ENCODE results near the gene INPP5A. TPM values are rescaled to one million over a fixed set of nuclear protein-coding genes. Genes with fewer than 3 reads are reported as not detected.

Gene INPP5A
- total and polyA plus RNA-seq, 10 of the 15 experiments (the other 5 are each of a cell fraction or from before 2014, with no cell fraction given), result 0.52 to 15.0 (median 6.3) TPM

GRCh38 chr10:132571650-132572544 is 34.3 kb downstream of the INPP5A start (continued):
- TF ChIP-seq NFXL1 (IDR thresholded peaks at IDR 0.05; ENCODE audit: borderline replicate concordance) (no peak), IKZF1 (conservative IDR thresholded peaks at IDR 0.05) (peak; percentile 94), GABPA (IDR thresholded peaks at IDR 0.05; ENCODE audit: low read depth) (0 out of 2 replicates have a peak, but pooled peaks have one; percentile 47), STAT3 (IDR thresholded peaks at IDR 0.05; ENCODE audit: low read depth, low read length) (0 out of 2 replicates have a peak, but pooled peaks have one; percentile 40), PAX5 (IDR thresholded peaks at IDR 0.05; ENCODE audit: borderline replicate concordance, low read depth, low read length) (peak; percentile 78), ZNF384 (IDR thresholded peaks at IDR 0.05; ENCODE audit: borderline replicate concordance, low read depth, low read length) (no peak), PBX3 (IDR thresholded peaks at IDR 0.05; ENCODE audit: insufficient replicate concordance, low read depth, low read length) (peak; percentile 5), NFYB (IDR thresholded peaks at IDR 0.05; ENCODE audit: insufficient read depth, low read depth, low read length) (no peak), CREB1 (IDR thresholded peaks at IDR 0.05; ENCODE audit: low read depth) (no peak), ELK1 (IDR thresholded peaks at IDR 0.05; ENCODE audit: low read depth, low read length) (0 out of 2 replicates have a peak, but pooled peaks have one; percentile 29), EZH2 (IDR thresholded peaks at IDR 0.05; ENCODE audit: borderline replicate concordance, control insufficient read depth, low read depth, low read length) (no peak), CBFB (IDR thresholded peaks at IDR 0.05; ENCODE audit: low read depth) (peak; percentile 21), CHD1 (IDR thresholded peaks at IDR 0.05; ENCODE audit: low read depth, low read length) (0 out of 2 replicates have a peak, but pooled peaks have one; percentile 64), RB1 (IDR thresholded peaks at IDR 0.05; ENCODE audit: borderline replicate concordance) (peak; percentile 100), FOXM1 (IDR thresholded peaks at IDR 0.05; ENCODE audit: low read depth, low read length) (peak; percentile 77; the same call in 1 of the 2 replicates), POLR2AphosphoS5 (IDR thresholded peaks at IDR 0.05; ENCODE audit: low read length) (peak; percentile 60), MTA3 (IDR thresholded peaks at IDR 0.05; ENCODE audit: borderline replicate concordance, low read length) (peak; percentile 82; the same call in 1 of the 2 replicates), SUPT20H (IDR thresholded peaks at IDR 0.05; ENCODE audit: borderline replicate concordance, control insufficient read depth, low read depth, low read length) (no peak), RAD51 (IDR thresholded peaks at IDR 0.05) (peak; percentile 44), HCFC1 (IDR thresholded peaks at IDR 0.05; ENCODE audit: low read length) (no peak; the same call in 1 of the 2 replicates), IKZF2 (IDR thresholded peaks at IDR 0.05) (peak; percentile 87 to 90)
- TF ChIP-seq, protein P1, sequence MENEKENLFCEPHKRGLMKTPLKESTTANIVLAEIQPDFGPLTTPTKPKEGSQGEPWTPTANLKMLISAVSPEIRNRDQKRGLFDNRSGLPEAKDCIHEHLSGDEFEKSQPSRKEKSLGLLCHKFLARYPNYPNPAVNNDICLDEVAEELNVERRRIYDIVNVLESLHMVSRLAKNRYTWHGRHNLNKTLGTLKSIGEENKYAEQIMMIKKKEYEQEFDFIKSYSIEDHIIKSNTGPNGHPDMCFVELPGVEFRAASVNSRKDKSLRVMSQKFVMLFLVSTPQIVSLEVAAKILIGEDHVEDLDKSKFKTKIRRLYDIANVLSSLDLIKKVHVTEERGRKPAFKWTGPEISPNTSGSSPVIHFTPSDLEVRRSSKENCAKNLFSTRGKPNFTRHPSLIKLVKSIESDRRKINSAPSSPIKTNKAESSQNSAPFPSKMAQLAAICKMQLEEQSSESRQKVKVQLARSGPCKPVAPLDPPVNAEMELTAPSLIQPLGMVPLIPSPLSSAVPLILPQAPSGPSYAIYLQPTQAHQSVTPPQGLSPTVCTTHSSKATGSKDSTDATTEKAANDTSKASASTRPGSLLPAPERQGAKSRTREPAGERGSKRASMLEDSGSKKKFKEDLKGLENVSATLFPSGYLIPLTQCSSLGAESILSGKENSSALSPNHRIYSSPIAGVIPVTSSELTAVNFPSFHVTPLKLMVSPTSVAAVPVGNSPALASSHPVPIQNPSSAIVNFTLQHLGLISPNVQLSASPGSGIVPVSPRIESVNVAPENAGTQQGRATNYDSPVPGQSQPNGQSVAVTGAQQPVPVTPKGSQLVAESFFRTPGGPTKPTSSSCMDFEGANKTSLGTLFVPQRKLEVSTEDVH (IDR thresholded peaks at IDR 0.05; ENCODE audit: low read depth, partially characterized antibody), result peak; percentile 53
- TF ChIP-seq, protein P2, sequence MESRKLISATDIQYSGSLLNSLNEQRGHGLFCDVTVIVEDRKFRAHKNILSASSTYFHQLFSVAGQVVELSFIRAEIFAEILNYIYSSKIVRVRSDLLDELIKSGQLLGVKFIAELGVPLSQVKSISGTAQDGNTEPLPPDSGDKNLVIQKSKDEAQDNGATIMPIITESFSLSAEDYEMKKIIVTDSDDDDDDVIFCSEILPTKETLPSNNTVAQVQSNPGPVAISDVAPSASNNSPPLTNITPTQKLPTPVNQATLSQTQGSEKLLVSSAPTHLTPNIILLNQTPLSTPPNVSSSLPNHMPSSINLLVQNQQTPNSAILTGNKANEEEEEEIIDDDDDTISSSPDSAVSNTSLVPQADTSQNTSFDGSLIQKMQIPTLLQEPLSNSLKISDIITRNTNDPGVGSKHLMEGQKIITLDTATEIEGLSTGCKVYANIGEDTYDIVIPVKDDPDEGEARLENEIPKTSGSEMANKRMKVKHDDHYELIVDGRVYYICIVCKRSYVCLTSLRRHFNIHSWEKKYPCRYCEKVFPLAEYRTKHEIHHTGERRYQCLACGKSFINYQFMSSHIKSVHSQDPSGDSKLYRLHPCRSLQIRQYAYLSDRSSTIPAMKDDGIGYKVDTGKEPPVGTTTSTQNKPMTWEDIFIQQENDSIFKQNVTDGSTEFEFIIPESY (IDR thresholded peaks at IDR 0.05), result no peak

All from GM12878 (cell line).